Left ventricle myocardium inferior (tissue), 1 donor: Measurements from ENCODE around the gene ZNF785. TPM values are rescaled to one million over a fixed set of nuclear protein-coding genes. Genes with fewer than 3 reads are reported as not detected.

Experiments used
- DNase-seq: peaks from one replicate; pipeline ENCODE4 v3.0.0-alpha.2; 2020
- H3K27ac ChIP-seq: fragments of 200-600 bp; replicated peaks from 2 replicates; pipeline ENCODE4 v1.8.0; 2021
- H3K27me3 ChIP-seq: fragments of 200-600 bp; 2 replicates; pipeline ENCODE4 v1.8.0; 2021; ENCODE audit warnings: low read depth
- H3K36me3 ChIP-seq: fragments of 200-600 bp; 2 replicates; pipeline ENCODE4 v1.8.0; 2021
- H3K4me1 ChIP-seq: fragments of 200-600 bp; 2 replicates; pipeline ENCODE4 v1.8.0; 2021
- H3K4me3 ChIP-seq: fragments of 200-600 bp; 2 replicates; pipeline ENCODE4 v1.8.0; 2021; ENCODE audit warnings: mild to moderate bottlenecking, moderate library complexity
- H3K9me3 ChIP-seq: fragments of 200-600 bp; replicated peaks from 2 replicates; pipeline ENCODE4 v1.8.0; 2021
- CTCF ChIP-seq: fragments of 200-600 bp; IDR thresholded peaks from 2 replicates; pipeline ENCODE4 v1.8.0; 2021; ENCODE audit warnings: antibody characterized with exemption, mild to moderate bottlenecking, borderline replicate concordance
- intact Hi-C: fragments of 100-400 bp; cut with micrococcal nuclease; formaldehyde crosslinking; loops from one replicate; pipeline ENCODE4 v1.11.0; 2022
- total RNA-seq: library from RNA; stranded (reverse); fragmentation: NEBNext Ultra II Directional; extraction: Animal tissue kit (Norgen Biotek cat#: 25700); gene quantifications from one replicate; pipeline ENCODE4 v1.2.1, GENCODE V29; 2021
- donor health status: DM: no; HTN: yes; CAD: no; lungs with severe emphysema.

ZNF785 gene
- total RNA-seq, 1 donor from 2014 or later, result 7.1 TPM

GRCh38 chr16:30556125-30556473, 29.4 kb downstream of the ZNF785 start:
- TF ChIP-seq CTCF, result no peak
- no peak for DNase-seq
- Histone ChIP-seq H3K27me3 (no peaks in the 10 kb centered on the region), H3K4me1 (peaks cover 79% of the 10 kb centered on the region), H3K27ac (peak overlapping the region; percentile 96), H3K4me3 (peak overlapping the region; percentile 82), H3K9me3 (no peaks in the 10 kb centered on the region), H3K36me3 (peaks cover 30% of the 10 kb centered on the region)
- intact Hi-C loops, result no loop called here

DNA sequence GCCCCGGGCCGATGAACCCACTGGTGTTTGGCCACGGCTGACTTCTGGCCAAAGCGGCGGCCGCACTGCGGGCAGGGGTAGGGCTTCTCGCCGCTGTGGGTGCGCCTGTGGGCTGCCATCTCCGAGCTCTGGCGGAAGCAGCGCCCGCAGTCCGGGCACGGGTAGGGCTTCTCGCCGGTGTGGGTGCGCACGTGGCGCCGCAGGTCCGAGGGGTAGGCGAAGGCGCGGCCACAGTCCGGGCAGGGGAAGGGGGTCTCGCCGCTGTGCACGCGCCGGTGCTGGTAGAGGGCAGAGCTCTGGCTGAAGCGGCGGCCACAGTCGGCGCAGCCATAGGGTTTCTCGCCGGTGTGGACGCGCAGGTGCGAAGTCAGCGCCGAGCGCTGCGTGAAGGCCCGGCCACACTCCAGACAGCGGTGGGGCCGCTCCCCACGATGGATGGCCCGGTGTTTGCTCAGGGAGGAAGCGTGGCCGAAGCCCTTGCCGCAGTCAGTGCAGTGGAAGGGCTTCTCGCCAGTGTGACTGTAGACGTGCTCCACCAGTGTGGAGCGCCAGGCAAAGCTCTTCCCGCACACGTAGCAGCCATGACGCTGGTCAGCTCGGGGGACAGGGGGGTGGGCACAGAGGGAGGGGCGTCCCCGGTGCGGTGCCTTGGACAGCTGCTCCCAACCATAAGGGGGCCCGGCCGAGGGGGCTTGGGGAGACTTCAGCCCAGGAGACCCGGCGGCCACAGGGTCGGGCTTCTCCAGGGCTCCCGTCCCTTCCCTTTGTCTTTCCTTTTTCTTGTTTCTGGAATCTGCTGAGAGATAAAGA, 30.0 kb downstream of the ZNF785 start:
- Histone ChIP-seq H3K27me3 (no peaks in the 10 kb centered on the region), H3K36me3 (peaks cover 30% of the 10 kb centered on the region), H3K9me3 (no peaks in the 10 kb centered on the region), H3K27ac (peak overlapping the region; percentile 96), H3K4me3 (peak overlapping the region; percentile 82), H3K4me1 (peaks cover 78% of the 10 kb centered on the region)
- no peak for DNase-seq
- no peak for TF ChIP-seq CTCF
- intact Hi-C loops, result no loop called here

GRCh38 chr16:30554557-30555314, 30.8 kb downstream of the ZNF785 start:
- Histone ChIP-seq H3K36me3 (peaks cover 30% of the 10 kb centered on the region), H3K27me3 (no peaks in the 10 kb centered on the region), H3K27ac (peak overlapping the region; percentile 79), H3K4me3 (no peak overlapping the region), H3K4me1 (peaks cover 85% of the 10 kb centered on the region), H3K9me3 (no peaks in the 10 kb centered on the region)
- no peak for DNase-seq
- no peak for TF ChIP-seq CTCF
- intact Hi-C loops, result no loop called here

GRCh38 chr16:30553393-30553899, 32.1 kb downstream of the ZNF785 start:
- no peak for DNase-seq
- Histone ChIP-seq H3K9me3 (no peaks in the 10 kb centered on the region), H3K36me3 (peaks cover 30% of the 10 kb centered on the region), H3K27ac (peak overlapping the region; percentile 79), H3K27me3 (no peaks in the 10 kb centered on the region), H3K4me1 (peaks cover 94% of the 10 kb centered on the region), H3K4me3 (no peak overlapping the region)
- TF ChIP-seq CTCF, result no peak
- intact Hi-C loops, result no loop called here

GRCh38 chr16:30552956-30553355, 32.5 kb downstream of the ZNF785 start:
- TF ChIP-seq CTCF, result no peak
- Histone ChIP-seq H3K27ac (peak overlapping the region; percentile 79), H3K4me3 (no peak overlapping the region), H3K9me3 (no peaks in the 10 kb centered on the region), H3K36me3 (peaks cover 30% of the 10 kb centered on the region), H3K4me1 (peaks cover 97% of the 10 kb centered on the region), H3K27me3 (no peaks in the 10 kb centered on the region)
- intact Hi-C loops, result no loop called here
- DNase-seq, result no peak
